Measurements from ENCODE around the gene HOMER3. TPM values are rescaled to one million over a fixed set of nuclear protein-coding genes. Genes with fewer than 3 reads are reported as not detected.

The HOMER3 gene
- total and polyA plus RNA-seq, 10 of the 15 experiments (the other 5 are each of a cell fraction or from before 2014, with no cell fraction given), result 0.18 to 10.6 (median 0.50) TPM; not detected in 2

DNA sequence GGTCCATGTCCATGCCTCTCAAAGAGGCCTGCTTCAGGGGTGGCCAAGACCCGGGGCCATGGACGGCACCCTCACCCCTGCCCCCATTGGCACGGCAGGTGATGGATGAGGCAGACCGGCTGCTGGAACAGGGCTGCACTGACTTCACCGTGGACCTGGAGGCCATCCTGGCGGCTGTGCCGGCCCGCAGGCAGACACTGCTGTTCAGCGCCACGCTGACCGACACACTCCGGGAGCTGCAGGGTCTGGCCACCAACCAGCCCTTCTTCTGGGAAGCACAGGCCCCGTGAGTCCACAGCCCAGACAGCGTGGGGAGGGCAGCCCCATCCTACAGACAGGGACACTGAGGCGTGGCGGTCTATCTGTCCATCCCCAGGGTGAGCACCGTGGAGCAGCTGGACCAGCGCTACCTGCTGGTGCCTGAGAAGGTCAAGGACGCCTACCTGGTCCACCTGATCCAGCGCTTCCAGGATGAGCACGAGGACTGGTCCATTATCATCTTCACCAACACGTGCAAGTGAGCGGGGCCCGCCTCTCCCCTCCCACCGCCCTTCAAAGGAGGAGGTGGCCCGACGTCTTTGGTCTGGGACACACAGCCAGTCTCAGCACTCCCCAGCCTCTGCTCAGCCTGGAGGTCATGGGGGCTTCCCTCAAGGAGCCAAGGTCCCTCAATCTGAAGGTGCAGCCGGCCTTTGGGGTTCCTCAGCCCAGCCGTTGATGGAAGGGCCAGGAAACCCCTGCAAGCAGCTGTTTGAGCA is 18.6 kb downstream of the HOMER3 start:
- no peak for ATAC-seq
- Histone ChIP-seq H3K4me3 (no peak overlapping the region), H3K79me2 (ENCODE audit: control insufficient read depth, insufficient read depth, low read length) (peaks cover 32% of the 10 kb centered on the region), H3K4me1 (ENCODE audit: control insufficient read depth, insufficient read depth, low read length) (peaks cover 8% of the 10 kb centered on the region), H3K27ac (ENCODE audit: control insufficient read depth, insufficient read depth) (no peak overlapping the region), H2AFZ (ENCODE audit: control insufficient read depth, low read depth, low read length) (no peak overlapping the region), H3K27me3 (replicated peaks in 1 of 2; ENCODE audit: control insufficient read depth in 2 of 2, insufficient read depth in 2 of 2, low read length in 1 of 2) (no peaks in the 10 kb centered on the region), H4K20me1 (ENCODE audit: control insufficient read depth, insufficient read depth) (no peaks in the 10 kb centered on the region), H3K9ac (ENCODE audit: control insufficient read depth, insufficient read depth, low read length) (no peak overlapping the region), H3K4me2 (ENCODE audit: control insufficient read depth, insufficient read depth) (no peak overlapping the region), H3K9me3 (replicated peaks; ENCODE audit: control insufficient read depth, insufficient read depth, low read length) (no peaks in the 10 kb centered on the region), H3K36me3 (ENCODE audit: control insufficient read depth in 2 of 2, insufficient read depth in 2 of 2, low read length in 1 of 2) (peaks cover 12 to 23% of the 10 kb centered on the region in 2 experiments; a peak in 3 of 4 replicates)
- intact Hi-C loops (cut with micrococcal nuclease; ENCODE audit: unreplicated experiment), result no loop called here
- in situ Hi-C loops (cut with MboI), result no loop called here
- ChIA-PET RAD21 (ENCODE audit: unreplicated experiment) (no interaction called here), CTCF (no interaction called here), SMC1A (ENCODE audit: uncharacterized antibody, unreplicated experiment) (no interaction called here), POLR2A (no interaction called here)
- FAIRE-seq, result no peak
- DNase-seq (ENCODE audit: low read depth, low spot score), result no peak
- BruUV-seq (replicated peaks), result no TSS peak
- TF ChIP-seq POLR2A (IDR thresholded peaks at IDR 0.05; ENCODE audit: low read depth, low read length) (peak; percentile 27; the same call in 1 of the 2 replicates), ZNF24 (IDR thresholded peaks at IDR 0.05) (no peak), BMI1 (IDR thresholded peaks at IDR 0.05; ENCODE audit: borderline replicate concordance) (no peak)
- WGBS (ENCODE audit: insufficient coverage, insufficient replicate concordance, low lambda C conversion rate, missing lambda C conversion rate), result 88% methylated on average over 29 of the region's 29 CpGs

DNA sequence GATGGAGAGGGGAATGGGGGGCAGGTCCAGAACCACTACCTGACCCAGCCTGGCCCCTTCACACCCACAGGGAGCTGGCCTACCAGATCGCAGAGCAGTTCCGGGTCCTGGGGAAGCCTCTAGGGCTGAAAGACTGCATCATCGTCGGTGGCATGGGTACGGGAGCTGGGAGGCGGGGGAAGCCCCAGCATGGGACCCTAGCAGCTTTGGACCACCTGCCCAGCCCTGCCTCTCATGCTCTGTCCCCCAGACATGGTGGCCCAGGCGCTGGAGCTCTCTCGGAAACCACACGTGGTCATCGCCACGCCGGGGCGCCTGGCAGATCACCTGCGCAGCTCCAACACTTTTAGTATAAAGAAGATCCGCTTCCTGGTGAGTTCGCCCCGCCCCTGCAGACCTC is 19.4 kb downstream of the HOMER3 start:
- H3K9me3 ChIP-seq (replicated peaks; ENCODE audit: control insufficient read depth, insufficient read depth, low read length), result no peaks in the 10 kb centered on the region

More for the DNA sequence above, 19.4 kb downstream of the HOMER3 start:
- H3K9ac ChIP-seq (ENCODE audit: control insufficient read depth, insufficient read depth, low read length), result no peak overlapping the region
- no peak overlapping the region for H3K4me3 ChIP-seq
- WGBS (ENCODE audit: insufficient coverage, insufficient replicate concordance, low lambda C conversion rate, missing lambda C conversion rate), result 96% methylated on average over 17 of the region's 17 CpGs
- no peak overlapping the region for H3K27ac ChIP-seq (ENCODE audit: control insufficient read depth, insufficient read depth)
- no peak for DNase-seq (ENCODE audit: low read depth, low spot score)
- H2AFZ ChIP-seq (ENCODE audit: control insufficient read depth, low read depth, low read length), result no peak overlapping the region
- H4K20me1 ChIP-seq (ENCODE audit: control insufficient read depth, insufficient read depth), result no peaks in the 10 kb centered on the region
- ChIA-PET RAD21 (ENCODE audit: unreplicated experiment) (no interaction called here), POLR2A (no interaction called here), SMC1A (ENCODE audit: uncharacterized antibody, unreplicated experiment) (no interaction called here), CTCF (no interaction called here)
- no peak for ATAC-seq
- BruUV-seq (replicated peaks), result no TSS peak
- H3K4me2 ChIP-seq (ENCODE audit: control insufficient read depth, insufficient read depth), result no peak overlapping the region
- no peak for FAIRE-seq
- peaks cover 8% of the 10 kb centered on the region for H3K4me1 ChIP-seq (ENCODE audit: control insufficient read depth, insufficient read depth, low read length)
- H3K27me3 ChIP-seq (replicated peaks in 1 of 2; ENCODE audit: control insufficient read depth in 2 of 2, insufficient read depth in 2 of 2, low read length in 1 of 2), result no peaks in the 10 kb centered on the region
- in situ Hi-C loops (cut with MboI), result no loop called here
- intact Hi-C loops (cut with micrococcal nuclease; ENCODE audit: unreplicated experiment), result no loop called here
- H3K79me2 ChIP-seq (ENCODE audit: control insufficient read depth, insufficient read depth, low read length), result peaks cover 38% of the 10 kb centered on the region
- TF ChIP-seq NR2C1 (IDR thresholded peaks at IDR 0.05) (no peak), STAT1 (conservative IDR thresholded peaks at IDR 0.05) (no peak), RAD21 (IDR thresholded peaks at IDR 0.05; ENCODE audit: insufficient read depth, low read depth, low read length) (no peak)
- TF ChIP-seq, protein P1, sequence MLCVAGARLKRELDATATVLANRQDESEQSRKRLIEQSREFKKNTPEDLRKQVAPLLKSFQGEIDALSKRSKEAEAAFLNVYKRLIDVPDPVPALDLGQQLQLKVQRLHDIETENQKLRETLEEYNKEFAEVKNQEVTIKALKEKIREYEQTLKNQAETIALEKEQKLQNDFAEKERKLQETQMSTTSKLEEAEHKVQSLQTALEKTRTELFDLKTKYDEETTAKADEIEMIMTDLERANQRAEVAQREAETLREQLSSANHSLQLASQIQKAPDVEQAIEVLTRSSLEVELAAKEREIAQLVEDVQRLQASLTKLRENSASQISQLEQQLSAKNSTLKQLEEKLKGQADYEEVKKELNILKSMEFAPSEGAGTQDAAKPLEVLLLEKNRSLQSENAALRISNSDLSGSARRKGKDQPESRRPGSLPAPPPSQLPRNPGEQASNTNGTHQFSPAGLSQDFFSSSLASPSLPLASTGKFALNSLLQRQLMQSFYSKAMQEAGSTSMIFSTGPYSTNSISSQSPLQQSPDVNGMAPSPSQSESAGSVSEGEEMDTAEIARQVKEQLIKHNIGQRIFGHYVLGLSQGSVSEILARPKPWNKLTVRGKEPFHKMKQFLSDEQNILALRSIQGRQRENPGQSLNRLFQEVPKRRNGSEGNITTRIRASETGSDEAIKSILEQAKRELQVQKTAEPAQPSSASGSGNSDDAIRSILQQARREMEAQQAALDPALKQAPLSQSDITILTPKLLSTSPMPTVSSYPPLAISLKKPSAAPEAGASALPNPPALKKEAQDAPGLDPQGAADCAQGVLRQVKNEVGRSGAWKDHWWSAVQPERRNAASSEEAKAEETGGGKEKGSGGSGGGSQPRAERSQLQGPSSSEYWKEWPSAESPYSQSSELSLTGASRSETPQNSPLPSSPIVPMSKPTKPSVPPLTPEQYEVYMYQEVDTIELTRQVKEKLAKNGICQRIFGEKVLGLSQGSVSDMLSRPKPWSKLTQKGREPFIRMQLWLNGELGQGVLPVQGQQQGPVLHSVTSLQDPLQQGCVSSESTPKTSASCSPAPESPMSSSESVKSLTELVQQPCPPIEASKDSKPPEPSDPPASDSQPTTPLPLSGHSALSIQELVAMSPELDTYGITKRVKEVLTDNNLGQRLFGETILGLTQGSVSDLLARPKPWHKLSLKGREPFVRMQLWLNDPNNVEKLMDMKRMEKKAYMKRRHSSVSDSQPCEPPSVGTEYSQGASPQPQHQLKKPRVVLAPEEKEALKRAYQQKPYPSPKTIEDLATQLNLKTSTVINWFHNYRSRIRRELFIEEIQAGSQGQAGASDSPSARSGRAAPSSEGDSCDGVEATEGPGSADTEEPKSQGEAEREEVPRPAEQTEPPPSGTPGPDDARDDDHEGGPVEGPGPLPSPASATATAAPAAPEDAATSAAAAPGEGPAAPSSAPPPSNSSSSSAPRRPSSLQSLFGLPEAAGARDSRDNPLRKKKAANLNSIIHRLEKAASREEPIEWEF (IDR thresholded peaks at IDR 0.05; ENCODE audit: insufficient replicate concordance, low read depth, low read length), result no peak
- TF ChIP-seq, protein P2, sequence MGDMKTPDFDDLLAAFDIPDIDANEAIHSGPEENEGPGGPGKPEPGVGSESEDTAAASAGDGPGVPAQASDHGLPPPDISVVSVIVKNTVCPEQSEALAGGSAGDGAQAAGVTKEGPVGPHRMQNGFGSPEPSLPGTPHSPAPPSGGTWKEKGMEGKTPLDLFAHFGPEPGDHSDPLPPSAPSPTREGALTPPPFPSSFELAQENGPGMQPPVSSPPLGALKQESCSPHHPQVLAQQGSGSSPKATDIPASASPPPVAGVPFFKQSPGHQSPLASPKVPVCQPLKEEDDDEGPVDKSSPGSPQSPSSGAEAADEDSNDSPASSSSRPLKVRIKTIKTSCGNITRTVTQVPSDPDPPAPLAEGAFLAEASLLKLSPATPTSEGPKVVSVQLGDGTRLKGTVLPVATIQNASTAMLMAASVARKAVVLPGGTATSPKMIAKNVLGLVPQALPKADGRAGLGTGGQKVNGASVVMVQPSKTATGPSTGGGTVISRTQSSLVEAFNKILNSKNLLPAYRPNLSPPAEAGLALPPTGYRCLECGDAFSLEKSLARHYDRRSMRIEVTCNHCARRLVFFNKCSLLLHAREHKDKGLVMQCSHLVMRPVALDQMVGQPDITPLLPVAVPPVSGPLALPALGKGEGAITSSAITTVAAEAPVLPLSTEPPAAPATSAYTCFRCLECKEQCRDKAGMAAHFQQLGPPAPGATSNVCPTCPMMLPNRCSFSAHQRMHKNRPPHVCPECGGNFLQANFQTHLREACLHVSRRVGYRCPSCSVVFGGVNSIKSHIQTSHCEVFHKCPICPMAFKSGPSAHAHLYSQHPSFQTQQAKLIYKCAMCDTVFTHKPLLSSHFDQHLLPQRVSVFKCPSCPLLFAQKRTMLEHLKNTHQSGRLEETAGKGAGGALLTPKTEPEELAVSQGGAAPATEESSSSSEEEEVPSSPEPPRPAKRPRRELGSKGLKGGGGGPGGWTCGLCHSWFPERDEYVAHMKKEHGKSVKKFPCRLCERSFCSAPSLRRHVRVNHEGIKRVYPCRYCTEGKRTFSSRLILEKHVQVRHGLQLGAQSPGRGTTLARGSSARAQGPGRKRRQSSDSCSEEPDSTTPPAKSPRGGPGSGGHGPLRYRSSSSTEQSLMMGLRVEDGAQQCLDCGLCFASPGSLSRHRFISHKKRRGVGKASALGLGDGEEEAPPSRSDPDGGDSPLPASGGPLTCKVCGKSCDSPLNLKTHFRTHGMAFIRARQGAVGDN (IDR thresholded peaks at IDR 0.05), result no peak
- peaks cover 12 to 23% of the 10 kb centered on the region in 2 experiments; a peak in 3 of 4 replicates for H3K36me3 ChIP-seq (ENCODE audit: control insufficient read depth in 2 of 2, insufficient read depth in 2 of 2, low read length in 1 of 2)

All from GM12878 (cell line).